GM12801 (cell line): ENCODE data around the gene MROH2A.

Experiments used
- TF ChIP-seq, protein P1 (sequence below): IDR thresholded peaks from one replicate; pipeline ENCODE4 v1.5.1; 2011; ENCODE audit warnings: control low read depth; ENCODE audit not compliant: insufficient read length; ENCODE audit errors: extremely low read depth

Gene MROH2A

DNA sequence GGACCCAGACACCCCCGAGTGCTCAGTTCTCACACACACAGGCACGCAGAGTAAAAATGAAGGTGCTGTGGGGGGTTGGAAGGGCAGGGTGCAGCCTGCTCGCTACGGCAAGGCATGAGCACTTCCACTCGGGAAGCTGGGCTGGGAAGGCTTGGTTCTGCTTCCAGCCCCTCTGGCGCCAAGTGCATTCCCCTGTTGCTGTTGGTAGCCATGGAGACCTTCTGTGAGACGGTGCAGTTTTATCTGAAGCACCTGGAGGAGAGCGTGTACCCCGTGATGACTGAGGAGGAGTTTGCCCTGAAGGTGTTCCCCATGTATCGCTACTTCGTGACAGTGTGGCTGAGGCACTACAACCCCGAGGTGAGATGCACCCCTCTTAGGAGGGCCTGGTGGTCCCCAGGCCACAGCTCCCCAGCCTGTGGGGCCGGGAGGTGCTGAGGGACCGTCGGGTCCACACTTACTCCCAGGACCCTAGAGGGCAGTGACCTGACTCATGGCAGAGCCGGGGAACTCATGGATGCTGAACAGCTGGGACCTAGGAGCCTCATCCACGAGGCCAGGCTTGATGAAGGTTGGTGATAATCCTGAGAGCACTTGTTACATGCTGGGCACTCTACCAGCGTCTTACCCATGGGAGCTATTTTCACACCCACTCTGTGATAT is 15.5 kb downstream of the MROH2A start:
- TF ChIP-seq, protein P1, sequence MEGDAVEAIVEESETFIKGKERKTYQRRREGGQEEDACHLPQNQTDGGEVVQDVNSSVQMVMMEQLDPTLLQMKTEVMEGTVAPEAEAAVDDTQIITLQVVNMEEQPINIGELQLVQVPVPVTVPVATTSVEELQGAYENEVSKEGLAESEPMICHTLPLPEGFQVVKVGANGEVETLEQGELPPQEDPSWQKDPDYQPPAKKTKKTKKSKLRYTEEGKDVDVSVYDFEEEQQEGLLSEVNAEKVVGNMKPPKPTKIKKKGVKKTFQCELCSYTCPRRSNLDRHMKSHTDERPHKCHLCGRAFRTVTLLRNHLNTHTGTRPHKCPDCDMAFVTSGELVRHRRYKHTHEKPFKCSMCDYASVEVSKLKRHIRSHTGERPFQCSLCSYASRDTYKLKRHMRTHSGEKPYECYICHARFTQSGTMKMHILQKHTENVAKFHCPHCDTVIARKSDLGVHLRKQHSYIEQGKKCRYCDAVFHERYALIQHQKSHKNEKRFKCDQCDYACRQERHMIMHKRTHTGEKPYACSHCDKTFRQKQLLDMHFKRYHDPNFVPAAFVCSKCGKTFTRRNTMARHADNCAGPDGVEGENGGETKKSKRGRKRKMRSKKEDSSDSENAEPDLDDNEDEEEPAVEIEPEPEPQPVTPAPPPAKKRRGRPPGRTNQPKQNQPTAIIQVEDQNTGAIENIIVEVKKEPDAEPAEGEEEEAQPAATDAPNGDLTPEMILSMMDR, result no peak

DNA sequence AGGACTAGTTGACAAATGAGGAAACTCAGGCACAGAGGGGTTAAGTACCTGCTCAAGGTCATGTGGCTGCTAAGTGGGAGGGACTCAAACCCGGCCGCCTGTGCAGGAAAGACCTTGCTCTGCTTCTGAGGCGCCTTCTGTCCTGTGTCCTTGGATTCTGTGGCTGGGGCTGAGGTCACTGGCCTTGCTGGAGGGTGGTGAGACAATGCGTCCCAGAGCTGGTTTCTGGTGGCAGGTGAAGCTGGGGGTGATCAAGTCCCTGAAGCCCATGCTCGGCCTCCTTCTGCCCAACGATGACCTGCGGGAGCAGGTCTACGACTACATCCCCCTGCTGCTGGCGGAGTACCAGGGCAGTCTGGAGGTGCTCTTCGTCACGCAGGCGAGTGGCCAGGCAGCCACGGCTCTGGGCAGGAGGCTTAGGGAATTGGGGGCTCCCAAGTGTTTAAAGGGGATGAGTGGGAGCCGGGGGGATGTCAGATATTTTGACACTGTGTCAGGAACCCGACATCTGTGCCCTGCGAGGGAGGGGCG is 16.1 kb downstream of the MROH2A start:
- TF ChIP-seq, protein P1, result no peak

DNA sequence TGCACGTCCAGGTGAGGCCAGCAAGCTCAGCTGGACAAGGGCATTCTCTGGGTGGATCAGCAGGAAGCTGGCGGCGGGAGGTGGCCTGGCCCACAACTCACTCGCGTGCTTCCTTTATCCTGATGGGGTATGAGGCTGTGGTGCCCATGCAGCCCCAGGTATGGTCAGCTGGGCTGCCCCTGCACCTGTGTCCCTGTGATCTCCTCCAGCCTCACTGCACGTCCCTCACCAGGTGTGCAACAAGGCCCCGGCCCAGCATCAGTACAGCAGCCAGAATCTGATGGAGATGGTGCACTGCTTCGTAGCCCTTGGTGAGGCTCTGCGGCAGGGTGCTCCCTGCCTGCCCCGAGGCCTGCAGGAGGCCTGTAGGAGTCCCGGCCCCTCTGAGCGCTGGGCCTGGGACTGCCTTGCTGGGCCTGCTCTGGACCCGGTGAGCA is 17.6 kb downstream of the MROH2A start:
- TF ChIP-seq, protein P1, result no peak

DNA sequence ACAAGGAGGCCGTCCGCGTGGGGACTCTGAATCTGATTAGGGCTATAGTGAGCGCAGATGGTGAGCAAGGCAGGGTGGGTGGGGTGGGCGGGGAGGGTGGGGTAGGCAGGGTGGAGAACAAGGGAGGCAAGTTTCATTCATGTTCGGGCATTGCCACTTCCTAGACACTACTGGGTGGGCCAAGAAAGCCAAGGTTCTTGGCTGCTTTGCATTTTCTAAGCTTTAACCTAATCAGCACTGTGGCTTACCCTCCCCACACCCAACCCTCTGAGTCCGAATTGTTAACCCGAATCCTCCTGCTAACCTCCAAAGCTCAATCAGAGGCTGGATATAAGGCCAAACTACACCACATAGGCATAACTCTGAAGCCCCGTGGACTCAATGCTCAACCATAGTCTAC is 18.1 kb downstream of the MROH2A start:
- TF ChIP-seq, protein P1, result no peak

DNA sequence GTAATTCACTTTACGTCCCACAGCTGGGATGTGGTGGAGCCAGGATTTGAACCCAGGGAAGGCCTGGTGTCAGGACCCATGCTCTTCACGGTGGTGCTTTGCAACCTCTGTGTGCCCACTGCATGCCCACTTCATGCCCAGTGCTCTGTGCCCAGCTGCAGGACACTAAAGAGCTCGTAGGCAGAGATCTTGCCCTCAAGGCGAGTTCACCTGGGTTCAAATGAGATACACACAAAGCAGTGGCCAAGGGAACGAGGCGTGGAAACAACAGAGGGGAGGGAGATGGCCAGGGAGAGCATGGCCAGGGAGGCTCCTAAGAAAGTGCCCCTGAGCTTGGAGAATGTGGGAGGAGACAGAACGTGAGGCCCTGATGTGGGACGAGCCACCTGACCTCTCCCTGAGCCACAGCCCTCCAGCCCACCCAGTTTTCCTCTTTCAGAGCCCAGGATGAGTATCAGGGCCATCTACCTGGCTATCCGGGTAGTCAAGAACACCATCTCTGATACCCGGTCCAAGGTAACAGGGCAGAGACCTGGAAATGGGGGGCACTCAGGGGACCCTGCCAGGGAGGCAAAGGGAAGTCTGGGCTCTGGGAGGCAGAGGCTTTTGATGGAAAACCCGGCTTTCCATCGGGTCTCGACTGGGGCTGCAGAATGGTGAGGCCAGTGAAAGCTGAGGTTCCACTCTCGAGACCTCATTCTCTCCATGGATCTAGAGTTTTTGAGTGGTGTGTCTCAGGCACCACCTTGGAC is 20.4 kb downstream of the MROH2A start:
- TF ChIP-seq, protein P1, result no peak

DNA sequence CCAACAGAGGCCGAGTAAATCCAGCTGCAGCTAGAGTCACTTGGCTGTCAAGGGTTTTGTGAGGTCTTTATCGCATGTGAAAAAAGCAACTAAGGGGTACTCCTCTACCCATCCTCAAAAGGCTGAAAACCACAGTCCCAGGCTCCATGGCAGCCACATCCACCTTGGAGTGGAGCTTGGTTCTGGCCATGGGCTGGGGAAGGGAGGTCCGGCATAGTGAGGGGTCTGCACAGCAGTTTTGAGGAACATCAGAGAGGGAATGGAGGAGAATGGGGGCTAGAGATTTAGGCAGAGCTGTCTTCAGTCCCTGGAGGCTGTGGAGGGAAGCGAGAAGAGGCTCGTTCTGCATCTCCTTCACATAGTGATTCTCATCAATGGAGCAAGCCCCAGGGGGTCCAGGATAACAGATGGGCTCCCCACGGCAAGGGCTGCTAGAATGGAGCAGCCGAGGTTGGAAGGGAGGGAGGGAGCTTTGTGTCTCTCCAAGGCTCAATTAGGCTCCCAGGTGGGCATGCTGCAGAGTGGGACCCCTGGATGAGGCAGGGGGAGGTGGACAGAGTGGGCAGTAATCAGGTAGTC is 21.0 kb downstream of the MROH2A start:
- TF ChIP-seq, protein P1, result no peak

DNA sequence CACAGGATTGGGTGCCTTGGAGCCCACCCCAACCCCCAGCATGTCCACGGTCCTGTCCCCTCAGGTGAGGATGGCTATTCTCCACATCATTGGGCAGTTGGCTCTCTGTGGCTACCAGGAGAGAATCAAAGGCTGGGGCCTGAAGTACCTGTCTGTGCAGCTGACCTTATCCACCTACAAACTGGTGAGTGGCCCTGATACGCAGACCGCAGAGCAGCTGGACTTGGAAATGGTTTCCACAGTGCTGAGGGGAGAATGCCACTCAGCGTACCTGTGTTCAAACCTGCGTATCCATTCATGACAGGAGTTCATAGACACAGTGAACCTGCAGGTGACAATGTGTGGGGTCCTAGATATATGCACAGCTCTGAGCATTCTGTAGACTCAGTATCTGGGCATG is 21.6 kb downstream of the MROH2A start:
- TF ChIP-seq, protein P1, result no peak
